HG03342 (cell line): ENCODE results near the gene LRRC75A.
A peak's percentile ranks its signal among the peaks of the same experiment; 100 is the strongest.
"Not testable (repeated sequence)": the region's sequence is repeated elsewhere in the genome, so short reads cannot be mapped to it uniquely, and the experiment has no call there.

ENCODE experiments used
- ATAC-seq: cut with Tn5 transposase; IDR thresholded peaks from one replicate; pipeline ENCODE4 v1.9.1; 2021; ENCODE audit warnings: mild to moderate bottlenecking, moderate library complexity; ENCODE audit not compliant: unreplicated experiment

The LRRC75A gene

DNA sequence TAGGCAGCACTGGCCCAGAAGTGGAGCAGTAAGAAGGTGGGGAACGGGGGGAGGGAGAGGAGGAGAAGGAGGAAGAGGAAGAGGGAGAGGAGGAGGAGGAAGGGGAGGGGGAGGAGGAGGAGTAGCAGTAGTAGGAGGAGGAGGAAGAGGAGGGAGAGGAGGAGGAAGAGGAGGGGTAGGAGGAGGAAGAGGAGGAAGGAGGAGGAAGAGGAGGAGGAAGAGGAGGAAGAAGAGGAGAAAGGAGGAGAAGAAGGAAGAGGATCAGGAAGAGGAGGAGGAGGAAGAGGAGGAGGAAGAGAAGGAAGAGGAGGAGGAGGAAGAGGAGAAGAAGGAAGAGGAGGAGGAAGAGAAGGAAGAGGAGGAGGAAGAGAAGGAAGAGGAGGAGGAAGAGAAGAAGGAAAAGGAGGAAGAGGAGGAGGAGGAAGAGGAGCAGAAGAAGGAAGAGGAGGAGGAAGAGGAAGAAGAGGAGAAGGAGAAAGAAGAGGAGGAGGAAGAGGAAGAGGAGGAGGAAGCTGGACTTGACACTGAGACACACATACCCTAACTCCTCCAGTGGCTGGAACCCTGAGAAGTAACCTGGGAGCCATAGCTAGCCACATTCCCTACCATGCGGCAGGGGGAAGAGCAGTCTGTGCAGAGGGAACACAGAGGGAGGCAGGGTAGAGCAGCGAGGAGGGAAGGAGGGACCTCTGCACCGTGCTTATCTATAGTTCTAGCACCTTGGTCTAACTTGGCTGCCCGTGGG lies 35.8 kb downstream of the LRRC75A start:
- ATAC-seq: no peak

DNA sequence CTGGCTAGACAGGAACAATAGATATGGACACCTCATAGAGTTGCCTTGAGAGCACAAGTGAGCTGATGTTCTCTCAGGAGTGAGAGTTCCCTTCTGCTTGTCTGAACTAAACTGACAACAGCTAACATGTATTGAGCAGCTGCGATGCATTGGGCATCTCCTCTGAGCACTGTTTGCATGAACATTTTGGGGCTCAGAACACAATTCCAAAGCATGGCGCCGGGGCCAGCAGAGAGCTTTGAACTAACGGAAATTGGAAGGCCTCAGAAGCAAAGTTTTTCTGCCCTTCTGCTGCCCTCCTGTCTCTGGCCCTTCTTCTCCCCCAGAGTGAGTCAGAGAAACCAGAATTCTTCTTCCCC lies 38.5 kb downstream of the LRRC75A start:
- ATAC-seq: no peak

DNA sequence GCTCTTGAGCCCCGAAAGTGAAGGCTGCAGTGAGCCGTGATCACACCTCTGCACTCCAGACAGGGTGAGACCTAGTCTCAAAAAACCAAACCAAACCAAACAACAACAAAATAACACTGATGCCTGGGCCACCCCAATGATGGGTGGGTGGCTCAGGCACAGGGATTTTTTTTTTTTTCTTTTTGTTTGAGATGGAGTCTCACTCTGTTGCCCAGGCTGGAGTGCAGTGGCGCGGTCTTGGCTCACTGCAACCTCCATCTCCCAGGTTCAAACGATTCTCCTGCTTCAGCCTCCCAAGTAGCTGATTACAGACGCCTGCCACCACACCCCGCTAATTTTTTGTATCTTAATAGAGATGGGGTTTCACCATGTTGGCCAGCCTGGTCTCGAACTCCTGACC lies 39.7 kb downstream of the LRRC75A start:
- ATAC-seq: not testable (repeated sequence)

DNA sequence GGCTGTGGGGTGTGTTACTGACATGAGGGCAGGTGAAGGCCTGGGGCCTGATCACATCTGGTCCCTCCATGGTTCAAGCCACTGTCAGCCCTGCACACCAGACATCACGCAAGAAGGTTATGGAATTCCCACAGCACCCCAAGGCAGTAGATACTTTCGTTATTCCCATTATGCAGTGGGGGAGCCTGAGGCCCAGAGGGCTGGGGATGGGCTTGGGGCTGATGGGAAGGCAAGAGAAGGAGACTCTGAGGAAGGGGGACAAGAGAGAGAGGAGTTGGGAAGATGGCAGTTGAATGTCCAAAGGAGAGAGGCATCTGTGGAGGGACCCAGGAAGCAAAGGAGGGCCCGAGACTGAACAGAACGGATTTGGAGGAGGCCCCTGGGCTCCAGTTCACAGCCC lies 42.0 kb downstream of the LRRC75A start:
- ATAC-seq: no peak

DNA sequence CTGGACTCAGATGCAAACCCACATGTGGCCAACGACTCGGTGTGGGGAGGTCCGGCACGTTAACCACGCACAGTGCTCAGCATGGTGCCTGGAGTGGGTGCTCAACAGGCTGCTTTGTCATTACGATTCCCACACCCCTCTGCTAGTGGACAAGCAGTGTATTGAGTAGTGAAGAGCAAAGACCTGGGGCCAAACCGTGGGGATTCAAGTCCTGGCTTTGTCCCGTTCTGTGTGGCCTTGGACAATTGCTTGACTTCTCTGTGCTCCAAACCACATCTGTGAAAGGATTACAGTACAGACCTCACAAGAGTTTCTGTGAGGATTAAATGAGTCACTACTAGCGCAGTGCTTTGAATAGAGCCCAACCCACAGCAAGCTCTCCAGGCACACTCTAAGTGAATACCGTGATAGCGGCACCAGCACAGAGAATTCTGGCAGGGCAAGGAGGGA lies 42.8 kb downstream of the LRRC75A start:
- no peak for ATAC-seq

DNA sequence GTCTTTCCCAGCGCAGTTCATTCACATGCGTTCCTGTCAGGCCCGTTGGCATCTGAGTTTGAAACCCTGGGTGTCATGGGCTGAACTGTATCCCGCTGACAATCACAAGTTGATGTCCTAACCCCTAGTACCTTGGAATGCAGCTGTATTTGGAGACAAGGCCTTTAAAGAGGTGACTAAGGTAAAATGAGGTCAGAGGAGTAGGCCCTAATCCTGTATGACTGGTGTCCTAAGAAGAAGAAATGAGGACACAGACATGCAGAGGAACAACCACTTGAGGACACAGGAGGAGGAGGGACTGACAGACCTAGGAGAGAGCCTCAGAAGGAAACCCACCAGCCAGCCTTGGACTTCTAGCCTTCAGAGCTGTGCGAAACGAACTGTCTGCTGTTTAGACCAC lies 43.5 kb downstream of the LRRC75A start:
- no peak for ATAC-seq

DNA sequence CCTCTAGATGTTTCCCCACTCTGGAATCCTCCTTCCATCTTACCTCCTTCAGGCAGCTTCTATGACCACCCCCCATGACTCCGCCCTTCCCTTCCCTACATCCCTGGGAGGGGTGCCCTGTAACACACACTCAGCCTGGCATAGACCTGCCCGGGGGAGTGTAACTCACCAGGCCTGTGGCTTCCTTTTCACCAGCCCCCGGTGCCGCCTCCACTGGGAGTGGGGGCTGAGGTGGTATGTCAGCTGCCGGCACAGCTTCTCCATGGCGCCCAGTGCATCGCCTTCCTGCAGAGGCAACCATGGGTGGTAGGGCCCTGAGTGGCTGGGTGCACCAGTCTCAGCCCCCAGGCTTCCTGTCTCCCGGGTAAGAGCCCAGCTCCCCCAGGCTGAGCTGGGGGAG lies 44.3 kb downstream of the LRRC75A start:
- ATAC-seq: no peak

DNA sequence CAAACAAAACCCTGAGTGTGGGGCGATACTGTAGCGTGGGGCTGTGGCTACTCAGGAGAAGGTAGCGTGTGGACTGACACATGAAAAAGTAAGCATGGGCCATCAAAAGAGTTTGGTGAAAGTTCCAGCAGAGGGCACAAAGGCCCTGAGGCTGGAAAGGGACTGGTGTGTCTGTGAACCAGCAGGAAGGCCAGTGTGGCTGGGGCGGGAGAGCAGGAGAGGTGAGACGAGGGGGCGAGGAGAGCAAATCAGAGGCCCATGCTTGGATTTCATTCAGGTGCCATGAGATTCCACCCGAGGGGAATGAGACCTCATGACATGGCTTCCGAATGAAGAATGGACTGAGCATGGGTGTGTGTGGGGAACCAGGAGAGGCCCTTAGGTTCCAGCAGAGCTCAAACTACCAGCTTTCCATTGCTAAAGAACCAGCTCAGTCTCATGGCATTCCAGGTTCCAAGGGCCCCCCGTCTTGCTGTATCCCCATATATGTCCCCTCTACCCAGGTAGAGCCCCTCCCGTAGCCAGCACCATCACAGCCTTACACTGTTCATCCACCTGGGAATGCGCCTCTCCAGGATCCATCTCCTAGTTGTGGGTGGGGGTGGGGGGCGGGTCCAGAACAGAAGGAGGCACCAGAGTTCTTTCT lies 45.5 kb downstream of the LRRC75A start:
- ATAC-seq: no peak

DNA sequence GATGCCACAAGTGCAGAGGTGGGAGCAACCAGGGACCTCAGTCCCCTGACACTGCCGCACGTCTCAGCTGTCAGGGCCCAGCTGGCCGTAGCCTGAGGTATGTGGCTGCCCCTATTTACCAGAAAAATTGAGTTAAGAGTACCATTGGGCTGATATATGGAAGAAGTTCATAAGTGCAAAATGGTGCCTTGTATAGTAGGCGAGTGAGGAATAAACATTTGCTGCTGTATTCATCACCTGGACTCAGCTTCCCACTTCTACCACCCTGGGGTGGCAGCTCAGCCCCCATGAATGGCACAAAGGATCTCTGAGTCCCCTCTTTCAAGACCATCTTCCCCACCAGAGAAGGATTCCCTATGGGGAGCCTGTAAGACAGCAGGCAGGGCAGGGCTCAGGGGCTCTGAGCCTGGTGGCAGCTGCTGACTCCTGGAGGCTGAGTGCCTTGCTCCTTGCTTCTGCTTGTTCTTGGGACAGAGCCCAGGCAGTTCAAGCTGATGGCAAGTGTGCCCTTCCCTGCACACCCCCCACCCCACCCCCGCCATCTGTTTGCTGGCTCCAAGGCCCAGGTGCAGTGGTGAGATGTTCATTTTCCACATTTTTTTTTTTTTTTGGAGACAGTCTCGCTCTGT lies 47.6 kb downstream of the LRRC75A start:
- no peak for ATAC-seq

DNA sequence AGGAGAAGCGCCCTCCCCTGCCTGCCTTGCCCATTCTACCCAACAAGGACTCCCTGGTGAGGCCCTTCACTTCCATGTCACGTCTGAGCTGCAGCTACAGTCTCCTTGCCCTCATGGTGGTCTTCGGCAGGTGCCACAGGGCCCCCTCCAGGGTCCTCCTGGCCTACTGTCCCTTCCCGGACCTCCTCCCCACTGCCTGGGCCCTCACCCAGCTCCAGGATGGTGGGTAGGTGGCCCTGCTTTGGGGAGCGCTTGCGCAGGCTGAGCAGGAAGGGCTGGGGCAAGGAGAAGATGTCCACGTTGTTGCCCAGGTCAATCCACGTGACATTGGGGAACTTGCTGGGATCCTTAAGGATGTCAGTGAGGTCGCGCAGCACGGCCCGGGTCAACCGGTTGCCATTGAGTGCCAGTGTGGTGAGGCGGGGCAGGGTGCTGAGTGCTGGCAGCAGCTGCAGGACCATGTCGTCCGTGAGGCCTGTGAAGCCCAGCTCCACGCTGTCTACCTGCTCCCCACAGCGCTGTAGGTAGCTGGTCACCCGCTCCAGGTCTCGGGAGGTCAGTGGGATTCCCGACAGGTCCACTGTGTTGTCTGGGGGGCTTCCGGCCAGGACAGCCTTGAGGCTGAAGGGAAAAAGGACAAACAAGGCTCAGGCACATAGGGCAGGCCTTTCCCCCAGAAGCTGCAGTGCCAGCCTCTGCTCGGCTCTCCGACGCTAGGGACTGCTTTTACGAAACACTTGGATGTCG lies 48.3 kb downstream of the LRRC75A start:
- ATAC-seq: no peak

DNA sequence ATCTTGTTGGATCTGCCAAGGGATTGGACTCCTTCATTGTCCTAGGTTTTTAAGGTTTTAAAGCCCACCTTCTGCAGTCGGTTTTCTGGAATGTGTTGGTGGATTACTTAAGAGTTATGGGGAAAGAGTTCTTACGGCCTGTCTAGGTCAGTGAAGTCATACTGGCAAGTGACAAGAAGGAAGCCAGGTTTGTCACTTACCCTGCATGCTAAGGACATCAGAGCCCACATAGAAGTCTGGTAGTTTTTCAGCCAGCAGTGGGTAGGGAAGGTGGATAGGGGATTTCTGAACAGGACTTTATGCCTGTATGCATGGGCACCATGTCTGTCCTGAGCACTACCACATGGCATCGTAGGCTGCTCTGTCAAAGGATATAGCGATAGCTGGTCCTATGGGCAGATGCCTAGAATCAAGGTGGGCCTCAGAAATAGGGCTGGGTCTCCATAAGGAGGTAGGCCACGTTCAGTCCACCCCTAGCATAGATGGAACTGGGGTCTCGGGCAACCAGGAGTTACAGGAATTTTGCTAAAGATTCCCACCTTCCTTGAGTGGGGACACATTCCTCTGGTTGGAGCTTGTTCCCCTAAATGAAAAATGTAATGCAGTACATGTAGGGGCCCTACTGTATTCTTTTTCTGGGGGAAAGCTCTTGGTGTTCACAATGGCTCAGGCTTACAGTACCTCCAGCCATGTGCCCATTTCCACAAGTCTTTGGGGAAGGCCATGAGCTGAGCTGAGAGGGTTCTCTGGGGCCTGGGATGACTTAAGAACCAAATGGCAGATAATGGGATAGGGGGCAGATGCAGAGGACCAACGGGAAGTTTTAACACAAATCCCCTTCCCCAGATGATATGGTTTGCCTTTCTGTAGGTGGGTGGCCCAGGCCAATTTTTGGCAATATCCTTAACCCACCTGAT lies 49.1 kb downstream of the LRRC75A start:
- no peak for ATAC-seq

DNA sequence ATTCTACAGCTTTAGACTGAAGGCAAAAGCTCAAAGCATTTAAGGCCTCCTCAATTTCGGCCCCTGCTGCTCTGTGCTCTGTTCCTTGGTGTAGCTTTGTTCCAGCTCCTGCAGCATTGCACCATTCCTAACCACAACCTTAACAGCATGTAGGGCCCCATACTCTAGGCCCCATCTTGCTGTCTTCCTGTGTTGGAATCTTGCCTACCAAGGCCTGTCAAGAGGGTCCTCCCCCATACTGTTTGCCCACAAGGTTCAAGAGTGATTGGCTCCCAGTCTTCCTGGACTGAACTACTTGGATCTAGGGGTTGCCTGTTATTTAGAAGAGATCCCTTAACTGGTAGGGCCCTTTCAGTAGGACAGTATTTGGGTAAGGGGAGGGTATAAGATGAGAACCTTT lies 49.9 kb downstream of the LRRC75A start:
- ATAC-seq: no peak

DNA sequence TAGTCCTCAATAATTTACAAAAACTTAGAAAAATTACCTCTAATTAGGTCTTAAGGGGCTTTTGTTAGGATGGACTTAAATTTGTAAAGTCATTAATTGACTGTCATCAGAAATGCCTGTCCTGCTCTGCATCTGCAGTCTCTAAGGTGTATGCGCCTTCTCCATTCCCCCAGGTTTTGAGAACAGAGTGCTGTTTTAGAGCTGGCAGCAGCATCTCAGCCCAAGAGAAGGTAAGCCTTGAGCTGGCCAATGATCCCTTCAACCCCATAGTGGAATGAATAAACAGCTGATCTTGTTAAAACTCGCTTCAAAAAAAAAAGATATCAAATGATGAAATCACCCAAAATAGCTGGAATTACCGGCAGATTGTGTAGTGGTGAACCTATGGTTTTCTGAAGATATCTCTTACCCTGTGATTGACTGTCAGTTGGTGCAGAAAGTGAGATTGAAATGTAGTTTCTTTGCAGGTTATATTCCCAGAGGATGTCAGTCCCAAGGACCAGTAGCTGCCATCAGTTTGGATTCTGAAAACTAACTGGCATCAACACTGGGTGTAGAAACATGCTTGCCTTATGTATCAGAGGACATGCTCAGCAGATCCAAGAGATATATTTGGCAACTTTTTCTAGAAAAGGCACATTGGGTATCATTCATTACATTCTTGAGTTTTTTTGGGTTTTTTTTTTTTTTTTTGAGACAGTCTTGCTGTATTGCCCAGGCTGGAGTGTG lies 50.9 kb downstream of the LRRC75A start:
- ATAC-seq: no peak

DNA sequence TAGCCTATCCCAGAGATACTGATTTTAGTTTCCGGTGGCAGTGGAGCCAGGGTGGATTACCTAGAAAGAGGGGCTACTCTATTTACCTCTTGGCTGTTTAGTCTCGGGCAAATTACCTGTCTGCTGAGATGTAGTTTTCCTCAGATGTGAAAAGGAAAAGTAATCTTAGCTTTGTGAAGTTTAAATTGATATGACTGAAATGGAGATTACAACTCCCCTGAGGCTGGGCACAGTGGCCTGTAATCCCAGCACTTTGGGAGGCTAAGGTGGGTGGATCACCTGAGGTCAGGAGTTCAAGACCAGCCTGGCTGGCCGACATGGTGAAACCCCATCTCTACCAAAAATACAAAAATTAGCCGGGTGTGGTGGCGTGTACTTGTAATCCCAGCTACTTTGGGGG lies 51.6 kb downstream of the LRRC75A start:
- ATAC-seq: not testable (repeated sequence)

DNA sequence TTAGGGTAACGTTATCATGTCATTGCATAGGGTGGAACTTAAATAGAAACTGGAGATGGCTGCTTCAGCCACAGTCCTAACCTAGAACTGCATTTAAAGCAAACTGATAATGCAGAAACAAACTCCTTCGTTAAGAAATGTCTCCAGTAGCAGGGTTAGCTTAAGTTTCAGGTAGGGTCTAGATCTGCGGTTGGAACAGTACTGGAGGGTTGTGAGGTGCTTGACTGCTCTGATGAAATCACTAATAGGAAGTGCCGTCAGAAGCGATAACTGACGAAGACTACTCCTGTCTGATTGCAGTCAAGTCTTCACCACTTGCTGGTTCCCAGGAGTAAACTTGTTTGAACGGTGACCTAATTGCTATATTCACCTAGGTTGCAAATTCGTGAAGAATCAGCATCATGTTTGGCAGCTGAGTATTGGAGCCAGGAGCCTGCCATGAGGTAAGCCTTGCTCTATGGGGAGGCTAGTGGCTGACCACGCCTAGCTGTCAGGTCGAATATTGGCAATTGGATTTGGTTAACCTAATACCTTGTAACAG lies 52.1 kb downstream of the LRRC75A start:
- no peak for ATAC-seq

DNA sequence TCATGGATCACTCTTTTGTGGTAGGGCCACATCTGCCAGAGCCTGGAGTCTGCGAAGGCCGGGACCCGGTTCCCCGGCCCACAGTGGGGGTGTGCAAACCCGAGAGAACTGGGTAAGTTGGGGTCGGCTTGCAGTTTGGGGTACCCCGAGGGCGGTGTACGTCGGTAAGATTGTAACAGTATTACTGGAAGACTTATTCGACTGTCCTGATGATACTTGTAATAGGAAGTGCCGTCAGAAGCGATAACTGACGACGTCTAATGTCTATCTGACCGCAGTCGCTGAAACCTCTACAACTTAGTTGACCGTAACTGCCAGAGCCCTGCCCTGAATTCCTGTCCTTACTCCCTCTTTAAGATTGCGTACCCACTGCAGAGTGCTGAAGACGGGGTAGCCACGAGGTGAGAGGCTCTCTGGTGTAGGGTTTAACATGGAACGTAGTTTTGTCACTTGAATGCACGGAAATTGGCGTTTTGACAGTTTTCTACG lies 52.6 kb downstream of the LRRC75A start:
- ATAC-seq: no peak

DNA sequence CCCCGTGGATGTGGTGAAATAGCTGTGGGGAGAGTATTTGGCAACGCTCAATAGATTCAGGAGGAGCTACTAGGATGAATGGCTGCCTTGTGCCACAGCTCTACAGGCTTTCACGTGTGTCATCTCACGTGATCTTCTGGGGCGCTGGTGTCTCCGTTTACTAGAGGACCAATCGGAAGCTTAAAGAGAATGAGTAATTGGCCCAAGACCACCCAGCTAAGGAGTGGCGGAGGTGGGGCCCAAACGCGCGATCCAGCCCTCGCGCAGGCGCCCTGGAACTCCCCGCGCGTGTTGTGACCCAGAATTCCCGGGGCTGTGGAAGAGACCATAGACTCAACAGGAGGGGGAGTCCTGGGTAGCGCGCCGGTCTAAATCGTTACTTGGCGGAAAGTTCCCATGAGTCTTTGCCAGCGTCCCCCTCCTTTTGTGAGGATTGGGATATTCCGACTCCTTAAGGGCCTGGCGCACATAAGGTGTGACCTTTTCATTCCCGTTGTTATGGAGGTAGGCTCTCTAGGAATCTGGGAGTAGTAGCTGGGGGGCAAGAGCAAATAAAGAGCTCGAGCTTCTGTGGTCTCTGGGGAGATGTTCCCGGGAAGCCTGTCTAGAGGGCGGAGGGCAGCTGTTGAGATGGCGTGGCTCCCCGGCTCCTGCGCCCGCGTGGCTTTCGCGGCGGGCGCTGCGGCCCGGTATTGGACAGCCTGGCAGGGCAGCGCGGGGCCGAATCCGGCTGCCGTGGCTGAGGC lies 53.3 kb downstream of the LRRC75A start:
- ATAC-seq: peak; percentile 78

DNA sequence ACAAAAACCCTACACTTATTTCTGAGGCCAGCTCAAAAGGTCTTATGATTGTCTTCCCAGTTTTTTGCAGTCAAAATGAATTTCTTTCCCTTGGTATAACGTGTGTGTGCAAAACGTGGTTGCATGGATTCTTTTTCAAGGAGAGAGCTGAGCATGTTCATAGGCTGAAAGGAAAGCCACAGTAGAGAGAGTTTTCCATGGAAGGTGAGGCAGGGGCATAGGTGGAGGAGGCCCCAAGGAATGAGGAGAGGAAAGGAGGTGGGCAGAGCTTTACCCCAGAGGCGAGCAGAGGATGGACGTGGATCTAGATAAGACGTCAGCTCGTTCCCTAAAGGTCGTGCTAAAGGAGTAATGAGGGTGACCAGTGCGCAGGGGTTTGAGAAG lies 53.8 kb downstream of the LRRC75A start:
- no peak for ATAC-seq

DNA sequence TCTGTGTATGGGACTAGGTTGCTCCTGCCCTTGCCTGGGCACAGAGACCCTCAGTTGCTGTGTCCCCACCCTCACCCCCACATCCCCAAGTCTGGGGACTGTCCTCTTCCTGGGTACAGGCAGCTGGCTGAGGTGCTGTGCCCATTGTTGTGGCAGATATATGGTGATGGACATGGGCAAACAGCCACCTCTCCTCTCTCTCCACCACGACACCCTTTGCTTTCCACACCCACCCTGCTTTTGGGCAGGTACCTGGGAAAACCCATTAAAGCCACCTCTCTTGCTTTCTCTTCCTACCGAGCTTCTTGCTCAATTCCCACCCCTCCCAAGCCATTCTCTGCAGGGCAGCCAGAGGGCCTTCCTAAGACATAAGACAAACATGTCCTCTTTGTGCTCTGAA lies 54.9 kb downstream of the LRRC75A start:
- no peak for ATAC-seq
